ENCODE measurements around the gene SASH1.

GRCh38 chr6:148379966-148380713 is 37.5 kb downstream of the SASH1 start:
- TF ChIP-seq CTCF (IDR thresholded peaks at IDR 0.05; ENCODE audit: low read length) (no peak), EZH2 (IDR thresholded peaks at IDR 0.05; ENCODE audit: borderline replicate concordance, low read length) (no peak)
